Neutrophil (primary cell): Measurements from ENCODE around the gene TTLL12.

ENCODE experiments used
- H3K27ac ChIP-seq: fragments of 200-600 bp; sonication (generic); 2 replicates; pipeline ENCODE4 v1.5.1; 2016; ENCODE audit warnings: mild to moderate bottlenecking, moderate library complexity
- H3K27me3 ChIP-seq: fragments of 200-600 bp; sonication (generic); 2 replicates; pipeline ENCODE4 v1.6.0; 2016; ENCODE audit warnings: mild to moderate bottlenecking
- H3K36me3 ChIP-seq: fragments of 200-600 bp; sonication (generic); 2 replicates; pipeline ENCODE4 v1.5.1; 2017
- H3K4me1 ChIP-seq, 2 experiments: fragments of 200-600 bp in 1 of 2; sonication (generic) in 1 of 2; 1 replicate in 1 of 2; 2 replicates in 1 of 2; pipeline versions ENCODE4 v1.5.1 to v1.6.1; 2013 to 2016; ENCODE audit warnings: low read depth in 1 of 2, low read length in 1 of 2, mild to moderate bottlenecking in 1 of 2, moderate library complexity in 1 of 2; ENCODE audit not compliant: control insufficient read depth in 1 of 2, insufficient read depth in 1 of 2
- H3K4me3 ChIP-seq, 2 experiments: fragments of 200-600 bp in 1 of 2; sonication (generic) in 1 of 2; 1 replicate in 1 of 2; 2 replicates in 1 of 2; pipeline ENCODE4 v1.5.1; 2013 to 2016; ENCODE audit warnings: low read depth in 1 of 2, low read length in 1 of 2, mild to moderate bottlenecking in 1 of 2, moderate library complexity in 1 of 2
- H3K9me3 ChIP-seq: fragments of 200-600 bp; sonication (generic); 2 replicates; pipeline ENCODE4 v1.5.1; 2016
- CTCF ChIP-seq: fragments of 200-600 bp; sonication (generic); IDR thresholded peaks from 2 replicates; pipeline ENCODE4 v1.5.1; 2016; ENCODE audit warnings: antibody characterized with exemption

Gene TTLL12

GRCh38 chr22:43142880-43143562 is 43.9 kb downstream of the TTLL12 start, which contains the start of gene MCAT:
MCAT (minus strand) TSS chr22:43143398; CDS start chr22:43143348, 50 bp downstream.
- H3K9me3 ChIP-seq: no peaks in the 10 kb centered on the region
- H3K36me3 ChIP-seq: no peaks in the 10 kb centered on the region
- peak within 1 kb of the TSS; percentile 91 for H3K27ac ChIP-seq
- H3K27me3 ChIP-seq: no peaks in the 10 kb centered on the region
- H3K4me1 ChIP-seq: peaks cover 59 to 62% of the 10 kb centered on the region in 2 experiments
- peak; percentile 42 for TF ChIP-seq CTCF
- peak within 1 kb of the TSS; percentile 83 to 91 for H3K4me3 ChIP-seq

DNA sequence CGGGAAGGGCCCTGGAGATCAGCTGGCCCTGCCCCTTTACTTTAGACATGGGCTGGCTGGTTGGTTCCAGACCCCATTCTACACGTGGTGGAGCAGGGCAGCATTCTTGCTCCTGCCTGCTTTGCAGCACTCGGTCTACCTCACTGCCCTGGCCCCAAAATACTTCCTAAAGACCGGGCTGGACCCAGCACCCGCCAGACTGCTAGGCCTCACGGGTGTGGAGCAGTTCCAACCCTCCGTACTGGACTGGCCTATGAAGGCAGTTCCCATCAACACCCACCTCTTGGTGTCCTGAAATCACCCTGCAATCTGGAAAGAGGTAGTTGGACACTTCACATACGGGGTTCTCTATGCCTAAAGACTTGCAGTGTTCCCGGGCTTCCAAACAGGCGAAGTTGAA is 50.1 kb downstream of the TTLL12 start:
- H3K4me3 ChIP-seq: peak overlapping the region in 1 of 2 experiments; percentile 4
- peaks cover 24 to 32% of the 10 kb centered on the region in 2 experiments for H3K4me1 ChIP-seq
- no peaks in the 10 kb centered on the region for H3K9me3 ChIP-seq
- TF ChIP-seq CTCF: no peak
- H3K36me3 ChIP-seq: peaks cover 11% of the 10 kb centered on the region
- peak overlapping the region; percentile 81 for H3K27ac ChIP-seq
- H3K27me3 ChIP-seq: no peaks in the 10 kb centered on the region

DNA sequence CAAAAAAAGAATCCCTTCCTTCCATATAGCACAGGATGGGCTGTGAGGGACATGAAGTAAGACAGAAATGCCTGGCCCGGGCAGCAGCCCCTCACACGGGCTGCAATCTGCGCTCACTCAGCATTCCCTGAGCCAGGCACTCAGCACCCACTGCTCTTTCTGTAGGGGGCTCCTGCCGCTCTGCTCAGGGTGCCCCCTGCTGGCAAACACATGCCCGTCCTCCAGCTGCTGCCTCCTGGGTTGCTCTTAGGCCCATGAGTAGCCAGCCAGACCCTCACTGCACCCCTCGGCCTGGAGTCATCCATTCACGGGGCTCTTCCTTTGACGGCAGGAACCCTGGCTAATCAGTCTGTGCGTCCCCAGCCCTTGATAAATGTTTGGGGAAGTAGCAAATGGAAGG is 50.7 kb downstream of the TTLL12 start:
- Histone ChIP-seq H3K36me3 (peaks cover 17% of the 10 kb centered on the region), H3K4me3 (peak overlapping the region in 1 of 2 experiments; percentile 4)

GRCh38 chr22:43135565-43135964 is 51.4 kb downstream of the TTLL12 start:
- Histone ChIP-seq H3K27me3 (no peaks in the 10 kb centered on the region), H3K4me1 (peaks cover 24 to 29% of the 10 kb centered on the region in 2 experiments), H3K27ac (peak overlapping the region; percentile 81), H3K4me3 (no peak overlapping the region), H3K9me3 (no peaks in the 10 kb centered on the region), H3K36me3 (peaks cover 24% of the 10 kb centered on the region)
- TF ChIP-seq CTCF: no peak

More for the DNA sequence above, 50.7 kb downstream of the TTLL12 start:
- TF ChIP-seq CTCF: peak; percentile 55
- Histone ChIP-seq H3K9me3 (no peaks in the 10 kb centered on the region), H3K4me1 (peaks cover 24 to 29% of the 10 kb centered on the region in 2 experiments), H3K27ac (peak overlapping the region; percentile 81), H3K27me3 (no peaks in the 10 kb centered on the region)

DNA sequence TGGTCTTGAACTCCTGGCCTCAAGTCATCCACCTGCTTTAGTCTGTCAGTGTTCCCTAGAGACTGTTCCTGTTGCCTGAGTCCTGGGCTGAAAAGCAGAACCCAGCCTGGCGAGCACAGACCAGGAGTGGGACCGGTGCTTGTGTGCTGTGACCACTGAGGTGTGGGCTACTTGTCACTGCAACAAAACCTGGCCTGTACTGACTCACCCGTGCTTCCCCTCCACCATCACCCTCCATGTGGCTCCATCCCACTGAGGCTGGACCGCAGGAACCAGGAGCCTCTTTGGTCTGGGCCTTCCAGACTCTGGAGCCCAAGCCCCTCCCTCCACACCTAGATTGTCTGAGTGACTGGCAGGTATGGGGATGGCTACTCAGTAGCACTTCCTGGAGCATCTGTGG is 52.4 kb downstream of the TTLL12 start:
- peaks cover 25% of the 10 kb centered on the region for H3K36me3 ChIP-seq
- TF ChIP-seq CTCF: no peak
- no peak overlapping the region for H3K27ac ChIP-seq
- H3K9me3 ChIP-seq: no peaks in the 10 kb centered on the region
- peaks cover 24 to 34% of the 10 kb centered on the region in 2 experiments for H3K4me1 ChIP-seq
- no peak overlapping the region for H3K4me3 ChIP-seq
- no peaks in the 10 kb centered on the region for H3K27me3 ChIP-seq
